ENCODE results near the gene SPOUT1. TPM values are rescaled to one million over a fixed set of nuclear protein-coding genes. Genes with fewer than 3 reads are reported as not detected.

Gene SPOUT1
- total RNA-seq: 18.8 and 20.4 TPM in 2 replicates

GRCh38 chr9:128829477-128830251 is at the start of gene SPOUT1:
Gene SPOUT1 (minus strand): TSS chr9:128829794. CDS start chr9:128829780, 14 bp downstream.

DNA sequence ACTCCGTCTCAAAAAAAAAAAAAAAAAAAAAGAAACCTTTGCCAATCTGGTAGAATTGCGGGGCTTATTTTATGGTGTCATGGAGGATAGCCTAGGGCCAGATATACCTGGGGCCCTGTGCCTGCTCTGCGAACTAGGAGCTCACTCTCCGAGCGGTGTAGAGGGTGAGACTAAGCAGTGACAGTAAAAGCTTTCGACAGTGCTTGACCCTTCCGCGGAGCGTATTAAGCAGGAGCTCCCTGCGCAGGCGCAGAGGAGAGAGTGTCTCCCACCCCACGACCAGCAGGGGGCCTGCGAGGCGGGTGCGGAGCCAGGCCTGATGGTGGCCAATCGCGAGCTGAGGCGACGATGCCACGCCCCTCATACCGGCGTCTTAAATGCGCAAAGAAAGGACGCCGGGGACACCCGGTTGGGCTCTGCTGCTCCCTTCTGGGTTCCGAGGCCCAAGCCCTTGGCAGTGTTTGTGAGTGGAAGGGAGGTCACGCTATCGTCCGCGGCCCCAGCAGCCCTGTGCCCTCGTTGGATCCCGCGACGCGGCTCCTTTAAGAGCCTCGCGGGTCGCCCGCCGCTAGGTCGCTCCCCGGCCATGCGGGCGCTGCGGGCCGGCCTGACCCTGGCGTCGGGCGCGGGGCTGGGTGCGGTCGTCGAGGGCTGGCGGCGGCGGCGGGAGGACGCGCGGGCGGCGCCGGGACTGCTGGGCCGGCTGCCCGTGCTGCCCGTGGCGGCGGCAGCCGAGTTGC is 11.3 kb downstream of the SPOUT1 start, which contains the start of gene ENDOG:
TSS of gene ENDOG (plus strand) at position 402 of the 740 bp plus-strand sequence. CDS start at position 587, 185 bp downstream.

GRCh38 chr9:128786681-128787601 is 42.7 kb downstream of the SPOUT1 start, which contains the start of gene TBC1D13:
Gene TBC1D13 (plus strand): TSS chr9:128787253. CDS start chr9:128787354, 101 bp downstream.

DNA sequence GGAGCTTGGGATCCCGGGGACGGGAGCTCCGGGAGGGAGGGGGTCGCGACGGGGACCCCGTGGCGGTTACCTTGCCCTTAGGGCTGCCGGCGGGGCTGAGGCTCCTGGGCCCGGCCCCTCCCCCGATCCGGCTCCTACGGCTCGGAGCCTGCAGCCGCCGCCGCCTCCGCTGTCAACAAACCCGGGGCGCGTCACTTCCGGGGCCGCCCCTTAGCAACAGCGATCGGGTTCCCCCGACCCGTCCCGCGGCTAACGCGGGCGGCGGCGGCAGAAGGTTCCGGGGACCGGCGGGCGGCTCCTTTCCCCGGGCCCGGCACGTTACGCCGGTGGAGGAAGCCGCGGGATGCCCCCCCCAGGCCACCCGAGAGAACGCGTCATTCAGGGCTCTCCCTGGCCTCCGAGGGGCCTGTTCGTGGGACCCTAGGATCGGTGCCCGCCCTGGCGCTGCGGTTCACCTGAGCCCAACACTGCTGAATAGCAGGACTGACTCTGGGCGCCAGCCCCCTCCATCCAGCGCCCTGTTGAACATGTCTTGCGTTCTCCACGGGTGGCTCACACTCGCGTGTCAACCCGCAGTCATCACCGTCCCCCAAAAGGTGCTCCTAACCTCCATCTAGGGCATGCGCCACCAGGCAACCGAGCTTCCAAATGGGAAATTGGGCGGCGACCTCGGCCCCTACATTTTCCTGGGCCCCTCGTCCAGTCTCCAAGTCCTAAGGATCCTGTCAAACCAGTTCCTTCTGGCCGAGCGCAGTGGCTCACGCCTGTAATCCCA is 57.7 kb downstream of the SPOUT1 start, which contains the start of gene ZER1:
TSS of gene ZER1 (minus strand) at position 183 of the 775 bp plus-strand sequence. CDS start 16,362 bp downstream, outside the sequence.

Other genes with a start within 250 kb of the SPOUT1 start
- gene DYNC2I2, start 172.9 kb downstream of the SPOUT1 start, total RNA-seq: 49.8 and 56.8 TPM in 2 replicates
- gene SET, start 140.6 kb downstream of the SPOUT1 start, total RNA-seq: 214 and 264 TPM in 2 replicates
- 2.4 and 3.6 TPM in 2 replicates for gene PKN3, start 127.3 kb downstream of the SPOUT1 start, total RNA-seq
- gene ZDHHC12, start 105.7 kb downstream of the SPOUT1 start, total RNA-seq: 23.6 and 24.2 TPM in 2 replicates
- 29.8 and 31.0 TPM in 2 replicates for gene ZER1, start 57.9 kb downstream of the SPOUT1 start, total RNA-seq
- 21.3 and 26.4 TPM in 2 replicates for gene TBC1D13, start 42.5 kb downstream of the SPOUT1 start, total RNA-seq
- 18.5 and 20.8 TPM in 2 replicates for gene ENDOG, start 11.3 kb downstream of the SPOUT1 start, total RNA-seq
- gene KYAT1, start 52.2 kb upstream of the SPOUT1 start, total RNA-seq: 5.2 and 6.9 TPM in 2 replicates
- gene LRRC8A, start 52.3 kb upstream of the SPOUT1 start, total RNA-seq: 49.5 and 49.7 TPM in 2 replicates
- gene PHYHD1, start 91.2 kb upstream of the SPOUT1 start, total RNA-seq: 8.8 and 17.7 TPM in 2 replicates
- gene DOLK, start 117.8 kb upstream of the SPOUT1 start, total RNA-seq: 31.8 and 32.5 TPM in 2 replicates
- gene NUP188, start 117.9 kb upstream of the SPOUT1 start, total RNA-seq: 37.5 and 42.6 TPM in 2 replicates
- gene SH3GLB2, start 198.5 kb upstream of the SPOUT1 start, total RNA-seq: 49.8 and 65.8 TPM in 2 replicates
- gene MIGA2, start 206.8 kb upstream of the SPOUT1 start, total RNA-seq: 24.2 and 29.0 TPM in 2 replicates

All from hair follicle dermal papilla cell (primary cell).